GM12891 (cell line): Measurements from ENCODE around the gene ADPRM.

Experiments
- PAX5 ChIP-seq: IDR thresholded peaks from 2 replicates; pipeline ENCODE4 v1.6.1; 2011; ENCODE audit warnings: low read length, moderate library complexity, mild to moderate bottlenecking; ENCODE audit not compliant: insufficient read depth, severe bottlenecking
- POLR2A ChIP-seq: IDR thresholded peaks from 2 replicates; pipeline ENCODE4 v1.6.1; 2011; ENCODE audit warnings: low read depth, low read length, control low read depth
- POLR2AphosphoS5 ChIP-seq: IDR thresholded peaks from 2 replicates; pipeline ENCODE4 v1.6.1; 2011; ENCODE audit warnings: low read depth, low read length, control low read depth
- POU2F2 ChIP-seq: IDR thresholded peaks from 2 replicates; pipeline ENCODE4 v1.6.1; 2011; ENCODE audit warnings: low read depth, mild to moderate bottlenecking, control low read depth, low read length, moderate library complexity
- SPI1 ChIP-seq: IDR thresholded peaks from 2 replicates; pipeline ENCODE4 v1.6.1; 2011; ENCODE audit warnings: low read depth, low read length, control low read depth
- TAF1 ChIP-seq: IDR thresholded peaks from 2 replicates; pipeline ENCODE4 v1.6.1; 2011; ENCODE audit warnings: low read depth, low read length, control low read depth

DNA sequence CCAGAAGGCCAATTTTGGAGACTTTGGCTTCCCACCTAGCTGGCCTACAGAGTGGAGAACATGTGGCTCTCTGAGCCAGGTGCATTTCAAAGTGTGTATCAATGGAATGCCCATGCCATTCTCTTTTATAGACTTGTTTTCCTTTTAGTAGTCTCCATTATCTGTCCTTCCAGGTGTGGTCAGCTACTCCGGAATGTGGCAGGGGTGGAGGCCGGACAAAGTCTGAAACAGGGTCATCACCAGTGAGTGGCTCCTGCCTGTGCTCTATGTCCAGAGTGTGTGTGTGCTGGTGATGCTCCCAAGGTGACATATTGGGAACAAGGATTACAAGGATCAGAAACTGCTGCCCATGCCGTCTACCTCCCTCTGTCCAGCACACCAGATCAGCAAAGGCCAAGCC is 36.3 kb downstream of the ADPRM start:
- TF ChIP-seq POLR2A, result no peak
- TF ChIP-seq POLR2AphosphoS5, result no peak
- no peak for TF ChIP-seq PAX5
- no peak for TF ChIP-seq TAF1
- no peak for TF ChIP-seq POU2F2
- TF ChIP-seq SPI1, result no peak
